Measurements from ENCODE around the gene APPL2. TPM values are rescaled to one million over a fixed set of nuclear protein-coding genes. Genes with fewer than 3 reads are reported as not detected.
A peak's percentile ranks its signal among the peaks of the same experiment; 100 is the strongest.

APPL2 gene, protein sequence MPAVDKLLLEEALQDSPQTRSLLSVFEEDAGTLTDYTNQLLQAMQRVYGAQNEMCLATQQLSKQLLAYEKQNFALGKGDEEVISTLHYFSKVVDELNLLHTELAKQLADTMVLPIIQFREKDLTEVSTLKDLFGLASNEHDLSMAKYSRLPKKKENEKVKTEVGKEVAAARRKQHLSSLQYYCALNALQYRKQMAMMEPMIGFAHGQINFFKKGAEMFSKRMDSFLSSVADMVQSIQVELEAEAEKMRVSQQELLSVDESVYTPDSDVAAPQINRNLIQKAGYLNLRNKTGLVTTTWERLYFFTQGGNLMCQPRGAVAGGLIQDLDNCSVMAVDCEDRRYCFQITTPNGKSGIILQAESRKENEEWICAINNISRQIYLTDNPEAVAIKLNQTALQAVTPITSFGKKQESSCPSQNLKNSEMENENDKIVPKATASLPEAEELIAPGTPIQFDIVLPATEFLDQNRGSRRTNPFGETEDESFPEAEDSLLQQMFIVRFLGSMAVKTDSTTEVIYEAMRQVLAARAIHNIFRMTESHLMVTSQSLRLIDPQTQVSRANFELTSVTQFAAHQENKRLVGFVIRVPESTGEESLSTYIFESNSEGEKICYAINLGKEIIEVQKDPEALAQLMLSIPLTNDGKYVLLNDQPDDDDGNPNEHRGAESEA
- 10 to 100 TPM; 19.0 to 20.4 TPM for total RNA-seq

- peak within 1 kb of the TSS; percentile 86 for H3K27ac Mint-ChIP-seq
- ChIA-PET POLR2A (interaction anchor here (0.7 to 1.5 kb wide), 5 partner anchors 15 to 167 kb away, joined by 3 to 6 read pairs (median 3); partner anchors contain the start of gene C12orf75), CTCF (interaction anchor here (0.5 to 2.7 kb wide), 7 partner anchors 11 to 991 kb away, joined by 3 to 10 read pairs (median 3); no protein-coding TSS in a partner anchor)
- ATAC-seq: peak; percentile 85
- no peaks in the 10 kb centered on the region for H3K9me3 Mint-ChIP-seq (ENCODE audit: insufficient read depth)
- H3K4me1 Mint-ChIP-seq (ENCODE audit: low read depth): peaks cover 26% of the 10 kb centered on the region
- peaks cover 10% of the 10 kb centered on the region for H3K36me3 Mint-ChIP-seq (ENCODE audit: low read depth)
- DNase-seq: peak; percentile 84
- no peaks in the 10 kb centered on the region for H3K27me3 Mint-ChIP-seq (ENCODE audit: low read depth)
- H3K4me3 Mint-ChIP-seq: peak within 1 kb of the TSS; percentile 87
These were observed at the start of gene APPL2 for GRCh38 chr12:105235732-105236476. Gene APPL2, minus strand, starts transcription at chr12:105236174. Its CDS starts 162 bp downstream, at chr12:105236012.

DNA sequence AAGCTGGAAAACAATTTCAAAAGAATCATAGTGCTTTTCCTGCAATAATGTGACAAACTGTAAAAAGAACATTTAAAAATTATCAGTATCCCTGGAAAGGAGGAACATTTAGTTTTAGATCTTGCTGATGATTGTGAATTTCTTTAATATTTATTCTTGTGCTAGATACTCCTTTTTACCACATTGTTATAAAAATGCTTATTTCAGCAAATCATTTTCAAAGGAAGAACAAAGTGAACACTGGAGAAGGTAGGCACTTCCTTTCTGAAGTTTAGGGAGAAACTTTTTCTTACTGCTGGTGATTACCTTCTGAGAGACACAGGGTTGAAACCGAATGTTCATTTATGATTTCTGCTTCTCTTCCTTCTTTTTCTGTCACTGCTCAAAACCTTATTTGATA lies 49.4 kb upstream of the APPL2 start:
- no peak overlapping the region for H3K4me3 Mint-ChIP-seq
- H3K9me3 Mint-ChIP-seq (ENCODE audit: insufficient read depth): no peaks in the 10 kb centered on the region
- no peaks in the 10 kb centered on the region for H3K36me3 Mint-ChIP-seq (ENCODE audit: low read depth)
- DNase-seq: no peak
- CTCF ChIA-PET: no interaction called here
- no peaks in the 10 kb centered on the region for H3K4me1 Mint-ChIP-seq (ENCODE audit: low read depth)
- ATAC-seq: no peak
- no peak overlapping the region for H3K27ac Mint-ChIP-seq
- peaks cover 25% of the 10 kb centered on the region for H3K27me3 Mint-ChIP-seq (ENCODE audit: low read depth)
- POLR2A ChIA-PET: no interaction called here

DNA sequence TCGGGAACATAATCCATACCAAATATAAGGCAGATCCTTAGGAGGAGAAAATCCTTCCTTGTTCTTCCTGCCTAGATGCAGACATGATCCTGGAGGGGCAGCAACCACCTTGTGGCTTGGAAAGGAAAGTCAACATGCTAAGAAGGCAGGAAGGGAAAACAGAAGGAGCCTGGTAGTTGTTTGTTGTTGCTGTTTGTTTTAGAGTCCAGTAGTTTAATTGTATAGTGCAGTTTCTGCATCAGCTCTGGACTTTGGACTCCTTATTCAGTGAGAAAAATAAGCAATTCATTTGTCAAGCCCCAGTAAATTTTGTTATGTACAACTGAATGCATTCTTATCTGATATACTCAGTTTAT lies 45.7 kb upstream of the APPL2 start:
- no peaks in the 10 kb centered on the region for H3K9me3 Mint-ChIP-seq (ENCODE audit: insufficient read depth)
- H3K27me3 Mint-ChIP-seq (ENCODE audit: low read depth): peaks cover 24% of the 10 kb centered on the region
- POLR2A ChIA-PET: no interaction called here
- no peaks in the 10 kb centered on the region for H3K36me3 Mint-ChIP-seq (ENCODE audit: low read depth)
- peaks cover 5% of the 10 kb centered on the region for H3K4me1 Mint-ChIP-seq (ENCODE audit: low read depth)
- ATAC-seq (no peak), DNase-seq (no peak)
- no peak overlapping the region for H3K27ac Mint-ChIP-seq
- no peak overlapping the region for H3K4me3 Mint-ChIP-seq
- CTCF ChIA-PET: no interaction called here

DNA sequence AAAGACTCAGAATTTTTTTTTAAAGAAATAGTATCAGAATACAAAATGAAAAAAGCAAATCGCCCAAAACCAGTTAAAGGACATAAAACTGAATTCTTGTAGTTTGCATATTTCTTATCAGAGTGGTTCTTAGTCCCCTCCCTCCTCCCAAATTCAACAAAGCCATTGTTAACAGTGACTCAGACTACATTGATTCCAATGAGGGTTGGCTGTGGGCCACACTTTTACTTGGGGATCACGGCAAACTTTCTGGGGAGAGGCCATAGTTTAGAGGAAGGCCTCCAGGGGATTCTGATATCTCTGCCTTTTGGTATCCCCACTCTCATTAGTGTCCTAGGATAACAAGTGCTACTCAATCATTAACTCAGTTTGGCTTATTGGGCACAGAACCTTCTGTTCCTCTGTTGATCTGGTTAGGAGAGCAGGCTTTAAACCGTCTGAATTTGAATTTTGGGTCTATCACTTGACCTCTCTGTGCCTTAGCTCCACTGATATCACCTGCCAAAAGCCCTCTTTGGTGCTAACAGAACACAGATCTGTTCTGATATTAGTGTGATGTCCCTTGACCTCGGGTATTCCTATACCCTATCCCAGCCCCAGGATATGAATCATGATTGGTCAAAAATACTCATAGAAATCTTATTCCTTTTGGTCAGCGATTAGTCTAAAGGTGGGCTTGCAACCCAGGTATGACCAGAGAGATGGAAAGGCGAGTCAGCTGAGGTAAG lies 45.2 kb upstream of the APPL2 start:
- Mint-ChIP-seq H3K36me3 (ENCODE audit: low read depth) (no peaks in the 10 kb centered on the region), H3K27me3 (ENCODE audit: low read depth) (peaks cover 24% of the 10 kb centered on the region), H3K4me1 (ENCODE audit: low read depth) (peaks cover 10% of the 10 kb centered on the region), H3K27ac (no peak overlapping the region), H3K9me3 (ENCODE audit: insufficient read depth) (no peaks in the 10 kb centered on the region), H3K4me3 (no peak overlapping the region)
- DNase-seq: no peak
- POLR2A ChIA-PET: no interaction called here
- CTCF ChIA-PET: no interaction called here
- ATAC-seq: no peak

- peaks cover 10% of the 10 kb centered on the region for H3K4me1 Mint-ChIP-seq (ENCODE audit: low read depth)
- peak; percentile 70 for DNase-seq
- POLR2A ChIA-PET: no interaction called here
- H3K27me3 Mint-ChIP-seq (ENCODE audit: low read depth): peaks cover 19% of the 10 kb centered on the region
- H3K27ac Mint-ChIP-seq: no peak overlapping the region
- CTCF ChIA-PET: interaction anchor here (0.8 to 1.3 kb wide), 3 partner anchors 16 to 103 kb away, joined by 3 to 9 read pairs (median 3); no protein-coding TSS in a partner anchor
- H3K4me3 Mint-ChIP-seq: no peak overlapping the region
- ATAC-seq: peak; percentile 81
- no peaks in the 10 kb centered on the region for H3K36me3 Mint-ChIP-seq (ENCODE audit: low read depth)
- H3K9me3 Mint-ChIP-seq (ENCODE audit: insufficient read depth): no peaks in the 10 kb centered on the region
These were observed 43.6 kb upstream of the APPL2 start for GRCh38 chr12:105279460-105280056.

DNA sequence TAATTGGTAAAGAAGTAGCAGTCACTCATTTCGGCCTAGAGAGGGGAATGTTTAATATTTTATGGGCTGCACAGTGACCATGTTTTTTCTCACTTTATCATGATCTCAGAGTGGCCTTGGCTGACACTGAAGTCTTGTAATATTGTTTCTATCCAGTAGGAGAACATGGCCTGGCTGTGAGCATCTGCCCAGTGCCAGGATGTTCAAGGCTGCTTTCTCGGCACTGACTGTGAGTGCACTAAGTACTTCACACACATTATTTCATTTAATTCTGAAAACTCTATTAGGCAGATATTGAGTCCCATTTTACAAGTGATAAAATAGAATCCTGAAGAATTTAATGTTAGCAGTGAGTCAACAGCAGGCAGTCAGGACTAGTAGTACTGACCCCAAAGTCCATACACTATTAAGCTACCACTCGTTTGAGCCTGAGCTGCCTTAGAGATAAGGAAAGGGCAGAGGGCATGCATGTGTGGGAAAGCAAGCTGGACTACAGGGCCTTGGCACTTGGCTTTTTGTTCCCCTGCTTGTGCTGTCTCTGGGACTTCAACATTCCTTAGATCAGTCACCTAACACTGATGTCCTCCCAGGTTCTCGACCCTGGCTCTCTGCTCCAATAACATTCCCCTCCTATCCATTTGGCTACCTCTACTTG lies 42.2 kb upstream of the APPL2 start:
- ATAC-seq (no peak), DNase-seq (no peak)
- Mint-ChIP-seq H3K27ac (no peak overlapping the region), H3K4me3 (no peak overlapping the region), H3K27me3 (ENCODE audit: low read depth) (peaks cover 7% of the 10 kb centered on the region), H3K9me3 (ENCODE audit: insufficient read depth) (no peaks in the 10 kb centered on the region), H3K36me3 (ENCODE audit: low read depth) (no peaks in the 10 kb centered on the region), H3K4me1 (ENCODE audit: low read depth) (peaks cover 10% of the 10 kb centered on the region)
- CTCF ChIA-PET: no interaction called here
- POLR2A ChIA-PET: no interaction called here

DNA sequence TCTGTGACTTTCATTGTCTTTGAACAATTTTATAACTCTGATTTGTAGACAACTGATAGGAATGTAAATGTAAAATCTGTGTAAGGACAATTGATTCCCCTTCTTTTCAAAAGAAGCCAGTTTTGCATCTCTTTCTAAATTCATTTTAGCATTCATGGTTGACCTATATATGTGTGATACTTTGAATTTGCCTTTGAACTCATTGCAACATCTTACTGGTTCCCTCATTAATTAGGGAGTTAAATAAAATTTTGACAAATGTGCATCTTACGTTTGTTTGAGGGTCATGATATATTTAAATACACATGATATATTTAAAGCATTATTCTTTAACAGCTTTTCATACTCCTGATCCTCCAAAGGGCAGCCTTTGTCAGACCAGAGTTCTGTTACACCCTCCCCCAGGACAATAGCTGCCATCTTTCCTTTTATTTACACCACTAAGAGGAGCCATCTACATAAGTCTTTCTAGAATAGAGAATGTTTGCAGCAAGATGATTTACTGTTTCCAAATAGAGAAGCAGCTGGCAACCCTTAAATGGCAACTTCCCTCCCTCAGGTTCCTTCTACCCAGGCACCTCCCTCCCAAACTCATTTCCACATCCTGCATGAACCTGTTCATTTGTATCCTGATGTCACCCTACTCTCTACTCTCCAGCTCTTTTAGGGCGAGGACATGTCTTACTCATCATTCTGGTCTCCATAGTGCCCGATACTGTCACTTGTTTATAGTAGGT lies 40.2 kb upstream of the APPL2 start:
- peaks cover 10% of the 10 kb centered on the region for H3K4me1 Mint-ChIP-seq (ENCODE audit: low read depth)
- CTCF ChIA-PET: interaction anchor here (1.2 to 2.1 kb wide), 2 partner anchors 28 to 107 kb away, joined by 3 to 13 read pairs; no protein-coding TSS in a partner anchor
- DNase-seq: no peak
- no peak overlapping the region for H3K4me3 Mint-ChIP-seq
- H3K27ac Mint-ChIP-seq: no peak overlapping the region
- H3K9me3 Mint-ChIP-seq (ENCODE audit: insufficient read depth): no peaks in the 10 kb centered on the region
- POLR2A ChIA-PET: no interaction called here
- ATAC-seq: no peak
- peaks cover under 1% of the 10 kb centered on the region for H3K27me3 Mint-ChIP-seq (ENCODE audit: low read depth)
- H3K36me3 Mint-ChIP-seq (ENCODE audit: low read depth): no peaks in the 10 kb centered on the region

- POLR2A ChIA-PET: no interaction called here
- ATAC-seq (no peak), DNase-seq (no peak)
- Mint-ChIP-seq H3K27ac (no peak overlapping the region), H3K9me3 (ENCODE audit: insufficient read depth) (no peaks in the 10 kb centered on the region), H3K36me3 (ENCODE audit: low read depth) (no peaks in the 10 kb centered on the region), H3K4me3 (no peak overlapping the region), H3K4me1 (ENCODE audit: low read depth) (peaks cover 8% of the 10 kb centered on the region), H3K27me3 (ENCODE audit: low read depth) (no peaks in the 10 kb centered on the region)
- CTCF ChIA-PET: no interaction called here
These were observed 38.6 kb upstream of the APPL2 start for GRCh38 chr12:105274571-105274970.

GRCh38 chr12:105273601-105274000 lies 37.6 kb upstream of the APPL2 start:
- no peaks in the 10 kb centered on the region for H3K27me3 Mint-ChIP-seq (ENCODE audit: low read depth)
- H3K4me1 Mint-ChIP-seq (ENCODE audit: low read depth): peaks cover 6% of the 10 kb centered on the region
- ChIA-PET CTCF (interaction anchor here (1.6 kb wide), 1 partner anchor 147 kb away, joined by 3 read pairs; no protein-coding TSS in a partner anchor), POLR2A (interaction anchor here (0.6 kb wide), 1 partner anchor 333 kb away, joined by 3 read pairs; no protein-coding TSS in a partner anchor)
- H3K4me3 Mint-ChIP-seq: no peak overlapping the region
- no peaks in the 10 kb centered on the region for H3K9me3 Mint-ChIP-seq (ENCODE audit: insufficient read depth)
- DNase-seq (no peak), ATAC-seq (no peak)
- no peak overlapping the region for H3K27ac Mint-ChIP-seq
- H3K36me3 Mint-ChIP-seq (ENCODE audit: low read depth): no peaks in the 10 kb centered on the region

GRCh38 chr12:105272814-105273416 lies 36.9 kb upstream of the APPL2 start:
- POLR2A ChIA-PET: interaction anchor here (0.6 kb wide), 1 partner anchor 332 kb away, joined by 3 read pairs; no protein-coding TSS in a partner anchor
- Mint-ChIP-seq H3K9me3 (ENCODE audit: insufficient read depth) (no peaks in the 10 kb centered on the region), H3K27me3 (ENCODE audit: low read depth) (no peaks in the 10 kb centered on the region), H3K4me1 (ENCODE audit: low read depth) (peaks cover 6% of the 10 kb centered on the region), H3K27ac (no peak overlapping the region), H3K4me3 (no peak overlapping the region), H3K36me3 (ENCODE audit: low read depth) (no peaks in the 10 kb centered on the region)
- CTCF ChIA-PET: interaction anchor here (1.6 kb wide), 1 partner anchor 148 kb away, joined by 3 read pairs; no protein-coding TSS in a partner anchor
- DNase-seq (no peak), ATAC-seq (no peak)
